Karpas-422 (cell line): ENCODE measurements around the gene CLEC14A. TPM values are rescaled to one million over a fixed set of nuclear protein-coding genes. Genes with fewer than 3 reads are reported as not detected.

Experiments used
- DNase-seq: peaks from one replicate; pipeline ENCODE4 v3.0.0-alpha.2; 2015
- H2AFZ ChIP-seq: fragments of 200-600 bp; sonication (generic); 2 replicates; pipeline ENCODE4 v1.6.1; 2014; ENCODE audit warnings: antibody characterized with exemption, low read length, mixed read lengths
- H3K27ac ChIP-seq: fragments of 200-600 bp; sonication (generic); 2 replicates; pipeline ENCODE4 v1.5.1; 2014; ENCODE audit warnings: mild to moderate bottlenecking, low read length, moderate library complexity
- H3K27me3 ChIP-seq: fragments of 200-600 bp; sonication (generic); 2 replicates; pipeline ENCODE4 v1.6.1; 2014; ENCODE audit warnings: low read length, mixed read lengths
- H3K36me3 ChIP-seq: fragments of 200-600 bp; sonication (generic); 2 replicates; pipeline ENCODE4 v1.6.1; 2014; ENCODE audit warnings: low read length, mixed read lengths; ENCODE audit not compliant: insufficient read depth
- H3K4me1 ChIP-seq: fragments of 200-600 bp; sonication (generic); 2 replicates; pipeline ENCODE4 v1.6.1; 2014; ENCODE audit warnings: mild to moderate bottlenecking, low read length, mixed read lengths
- H3K4me2 ChIP-seq: fragments of 200-600 bp; sonication (generic); 2 replicates; pipeline ENCODE4 v1.6.1; 2014; ENCODE audit warnings: low read length, low read depth, mild to moderate bottlenecking; ENCODE audit not compliant: poor library complexity, severe bottlenecking
- H3K4me3 ChIP-seq: fragments of 200-600 bp; sonication (generic); 2 replicates; pipeline ENCODE4 v1.5.1; 2014; ENCODE audit warnings: mild to moderate bottlenecking, antibody characterized with exemption, low read length, mixed read lengths
- H3K79me2 ChIP-seq: fragments of 200-600 bp; sonication (generic); 2 replicates; pipeline ENCODE4 v1.6.1; 2014; ENCODE audit warnings: mild to moderate bottlenecking, low read length, mixed read lengths
- H3K9ac ChIP-seq: fragments of 200-600 bp; sonication (generic); 2 replicates; pipeline ENCODE4 v1.6.0; 2014; ENCODE audit warnings: low read length
- H3K9me2 ChIP-seq: fragments of 200-600 bp; sonication (generic), shearing (Covaris generic); replicated peaks from 2 replicates; pipeline ENCODE4 v1.6.0; 2014; ENCODE audit warnings: mild to moderate bottlenecking, low read length, moderate library complexity; ENCODE audit not compliant: insufficient read depth
- H3K9me3 ChIP-seq: fragments of 300-700, 200-600 bp; sonication (generic); 2 replicates; pipeline ENCODE4 v1.6.1; 2014; ENCODE audit warnings: low read length, mixed read lengths
- H4K20me1 ChIP-seq: fragments of 200-600 bp; sonication (generic); 2 replicates; pipeline ENCODE4 v1.6.1; 2014; ENCODE audit warnings: mild to moderate bottlenecking, antibody characterized with exemption, low read length, low read depth; ENCODE audit not compliant: insufficient read depth
- total RNA-seq: library from RNA; depleted of rRNA; stranded (reverse); fragments of >200 nt; shearing (Covaris generic); gene quantifications from 2 replicates; pipeline ENCODE4 v1.2.3, GENCODE V29; 2014; ENCODE audit warnings: low replicate concordance; rRNA removed

The CLEC14A gene, protein sequence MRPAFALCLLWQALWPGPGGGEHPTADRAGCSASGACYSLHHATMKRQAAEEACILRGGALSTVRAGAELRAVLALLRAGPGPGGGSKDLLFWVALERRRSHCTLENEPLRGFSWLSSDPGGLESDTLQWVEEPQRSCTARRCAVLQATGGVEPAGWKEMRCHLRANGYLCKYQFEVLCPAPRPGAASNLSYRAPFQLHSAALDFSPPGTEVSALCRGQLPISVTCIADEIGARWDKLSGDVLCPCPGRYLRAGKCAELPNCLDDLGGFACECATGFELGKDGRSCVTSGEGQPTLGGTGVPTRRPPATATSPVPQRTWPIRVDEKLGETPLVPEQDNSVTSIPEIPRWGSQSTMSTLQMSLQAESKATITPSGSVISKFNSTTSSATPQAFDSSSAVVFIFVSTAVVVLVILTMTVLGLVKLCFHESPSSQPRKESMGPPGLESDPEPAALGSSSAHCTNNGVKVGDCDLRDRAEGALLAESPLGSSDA
- total RNA-seq: not detected in 2 replicates

DNA sequence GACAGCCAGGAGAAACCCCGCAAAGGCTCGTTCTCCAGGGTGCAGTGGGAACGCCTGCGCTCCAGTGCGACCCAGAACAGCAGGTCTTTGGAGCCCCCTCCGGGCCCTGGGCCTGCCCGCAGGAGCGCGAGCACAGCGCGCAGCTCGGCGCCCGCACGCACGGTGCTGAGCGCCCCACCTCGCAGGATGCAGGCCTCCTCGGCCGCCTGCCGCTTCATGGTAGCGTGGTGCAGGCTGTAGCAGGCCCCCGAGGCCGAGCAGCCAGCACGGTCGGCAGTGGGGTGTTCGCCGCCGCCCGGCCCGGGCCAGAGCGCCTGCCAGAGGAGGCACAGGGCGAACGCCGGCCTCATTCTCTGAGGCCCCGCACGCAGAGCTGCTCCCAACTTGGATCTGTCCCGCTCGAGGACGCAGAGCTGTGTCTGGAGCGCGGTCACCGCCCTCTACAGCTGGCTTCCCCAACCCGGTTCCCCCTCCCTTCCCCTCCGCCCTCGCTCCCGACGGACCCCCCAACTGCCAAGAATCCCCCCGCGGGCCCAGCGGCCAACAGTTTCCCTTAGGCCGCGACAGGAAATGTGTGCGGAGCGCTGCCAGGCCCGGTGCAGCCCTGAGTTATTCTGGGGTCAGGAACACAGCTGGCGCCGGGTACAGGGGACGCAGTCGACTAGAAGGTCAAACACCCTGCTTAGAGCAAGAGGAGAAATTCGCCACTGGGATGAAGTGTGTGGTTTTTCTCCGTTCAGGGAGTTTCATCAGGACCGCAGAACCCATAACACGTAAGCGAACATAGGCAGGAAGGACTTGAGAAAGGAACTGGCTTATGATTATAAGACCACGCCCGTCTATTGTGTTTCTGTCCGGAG is at the start of gene CLEC14A:
Gene CLEC14A (minus strand): TSS at position 421 of the 860 bp plus-strand sequence. CDS start 71 bp downstream, at position 350.
- H3K79me2 ChIP-seq: no peaks in the 10 kb centered on the region
- no peaks in the 10 kb centered on the region for H3K9me3 ChIP-seq
- no peak within 1 kb of the TSS for H3K4me3 ChIP-seq
- H3K4me1 ChIP-seq: no peaks in the 10 kb centered on the region
- H3K27me3 ChIP-seq: 0 out of 2 replicates have a peak, but pooled peaks cover 3% of the 10 kb centered on the region
- H3K36me3 ChIP-seq: no peaks in the 10 kb centered on the region; the same call in 1 of the 2 replicates
- H3K9ac ChIP-seq: no peak within 1 kb of the TSS
- no peak within 1 kb of the TSS for H2AFZ ChIP-seq
- H3K27ac ChIP-seq: no peak within 1 kb of the TSS
- no peaks in the 10 kb centered on the region for H4K20me1 ChIP-seq
- no peaks in the 10 kb centered on the region for H3K9me2 ChIP-seq
- no peak for DNase-seq
- H3K4me2 ChIP-seq: no peak within 1 kb of the TSS

- no peak overlapping the region for H2AFZ ChIP-seq
- no peaks in the 10 kb centered on the region for H3K9me3 ChIP-seq
- H3K9ac ChIP-seq: no peak overlapping the region
- DNase-seq: no peak
- no peaks in the 10 kb centered on the region for H3K36me3 ChIP-seq
- no peaks in the 10 kb centered on the region for H3K9me2 ChIP-seq
- no peak overlapping the region for H3K4me3 ChIP-seq
- H3K27me3 ChIP-seq: no peaks in the 10 kb centered on the region
- no peak overlapping the region for H3K4me2 ChIP-seq
- H3K79me2 ChIP-seq: no peaks in the 10 kb centered on the region
- no peaks in the 10 kb centered on the region for H4K20me1 ChIP-seq
- H3K27ac ChIP-seq: no peak overlapping the region
- H3K4me1 ChIP-seq: peaks cover 1% of the 10 kb centered on the region
Measured at GRCh38 chr14:38302966-38303365, 47.1 kb upstream of the CLEC14A start.

- no peak for DNase-seq
- peaks cover 6% of the 10 kb centered on the region for H3K4me1 ChIP-seq
- H3K9me3 ChIP-seq: no peaks in the 10 kb centered on the region
- no peaks in the 10 kb centered on the region for H3K79me2 ChIP-seq
- no peaks in the 10 kb centered on the region for H3K9me2 ChIP-seq
- H3K27ac ChIP-seq: no peak overlapping the region
- no peaks in the 10 kb centered on the region for H3K27me3 ChIP-seq
- H3K4me2 ChIP-seq: no peak overlapping the region
- no peaks in the 10 kb centered on the region for H3K36me3 ChIP-seq
- H3K9ac ChIP-seq: no peak overlapping the region
- no peaks in the 10 kb centered on the region for H4K20me1 ChIP-seq
- no peak overlapping the region for H3K4me3 ChIP-seq
- H2AFZ ChIP-seq: no peak overlapping the region
Measured at GRCh38 chr14:38302034-38302433, 46.1 kb upstream of the CLEC14A start.

DNA sequence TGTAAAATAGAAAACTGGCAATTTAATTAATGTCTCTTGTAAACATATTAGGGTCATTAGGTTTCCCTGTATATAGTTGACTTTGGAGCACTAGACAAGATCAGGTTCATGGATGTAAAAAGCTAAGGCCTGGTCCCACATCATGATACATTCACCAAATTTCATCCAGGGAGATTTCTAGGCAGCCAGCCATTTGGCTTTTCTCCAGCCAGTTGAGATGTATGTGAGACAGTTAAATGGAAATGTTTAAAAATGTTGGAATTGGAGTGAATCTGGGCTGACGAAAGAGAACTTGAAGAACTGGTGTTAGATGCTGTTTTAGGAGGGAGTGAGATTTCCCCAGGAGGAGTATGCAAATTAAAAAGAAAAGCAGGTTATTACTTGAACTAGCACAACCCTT is 41.8 kb upstream of the CLEC14A start:
- Histone ChIP-seq H3K9ac (no peak overlapping the region), H3K4me3 (no peak overlapping the region), H3K27ac (no peak overlapping the region), H3K9me2 (no peaks in the 10 kb centered on the region), H3K9me3 (no peaks in the 10 kb centered on the region), H3K4me2 (no peak overlapping the region), H3K27me3 (no peaks in the 10 kb centered on the region), H3K4me1 (peaks cover 6% of the 10 kb centered on the region), H3K79me2 (no peaks in the 10 kb centered on the region), H2AFZ (no peak overlapping the region), H3K36me3 (no peaks in the 10 kb centered on the region), H4K20me1 (no peaks in the 10 kb centered on the region)
- no peak for DNase-seq

DNA sequence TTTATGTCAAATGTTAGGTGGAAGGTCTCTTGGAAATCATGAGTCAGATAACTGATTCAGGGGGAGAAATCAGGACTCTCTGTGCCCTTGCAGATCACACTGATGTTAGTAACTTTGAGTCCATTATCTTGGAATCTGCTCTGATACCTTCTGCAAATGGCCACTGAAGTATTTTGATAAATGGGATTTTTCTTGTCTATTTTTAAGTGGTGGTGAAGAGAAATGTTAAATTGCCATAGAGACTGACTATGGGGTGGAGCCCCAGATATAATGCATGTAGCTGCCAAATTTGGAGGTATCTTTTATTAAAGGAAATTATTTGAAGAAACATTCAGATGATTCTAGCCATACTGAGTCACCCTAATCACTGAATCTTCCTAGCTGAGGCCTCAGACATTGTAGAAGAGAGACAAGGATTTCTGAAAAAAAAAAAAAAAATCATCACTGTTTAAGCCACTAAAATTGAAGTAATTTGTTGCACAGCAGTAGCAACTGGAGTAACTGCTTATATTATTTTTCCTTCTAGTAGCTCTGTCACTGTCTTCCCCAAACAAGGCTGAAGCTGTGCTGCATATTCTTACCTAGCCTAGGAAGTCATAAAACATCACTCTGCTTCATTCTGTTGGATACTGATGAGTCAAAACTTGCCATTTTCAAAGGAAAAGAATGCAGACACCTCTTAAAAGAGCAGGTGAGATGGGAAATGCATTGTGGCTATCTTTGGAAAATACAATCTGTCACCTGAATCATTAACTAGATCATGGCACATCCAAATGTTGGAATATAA is 36.0 kb upstream of the CLEC14A start:
- no peaks in the 10 kb centered on the region for H3K79me2 ChIP-seq
- H3K4me2 ChIP-seq: no peak overlapping the region
- no peak for DNase-seq

DNA sequence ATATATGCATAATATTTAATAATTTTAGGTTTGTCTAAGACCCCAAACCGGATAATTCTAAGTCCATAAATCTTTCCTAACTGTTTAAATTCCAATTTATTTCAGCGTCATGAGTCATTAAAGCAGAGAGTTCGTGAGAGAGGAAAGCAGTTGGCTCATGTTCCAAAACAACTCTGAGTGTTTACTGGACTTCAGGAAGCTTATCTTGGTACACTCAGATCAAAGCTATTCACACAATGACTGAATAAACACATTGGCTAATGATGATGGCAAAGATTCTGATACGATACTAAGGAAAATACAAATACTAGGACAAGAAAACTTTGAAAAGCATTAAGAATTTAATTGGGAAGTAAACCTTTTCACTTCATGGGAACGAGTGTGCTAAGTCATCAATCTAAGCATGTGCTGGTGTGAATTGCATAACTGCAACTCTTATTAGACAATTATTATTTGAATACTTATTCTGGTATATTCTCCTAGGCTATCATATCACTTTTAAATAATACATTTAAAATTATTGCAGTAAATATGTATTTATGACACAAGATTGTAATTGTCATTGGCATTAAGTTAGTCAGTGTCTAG is 34.8 kb upstream of the CLEC14A start:
- Histone ChIP-seq H3K27ac (no peak overlapping the region), H2AFZ (0 out of 2 replicates have a peak overlapping the region, but pooled peaks have one; percentile 26), H3K79me2 (no peaks in the 10 kb centered on the region), H3K4me2 (no peak overlapping the region), H4K20me1 (no peaks in the 10 kb centered on the region), H3K4me3 (no peak overlapping the region), H3K27me3 (no peaks in the 10 kb centered on the region; the same call in 1 of the 2 replicates), H3K4me1 (no peaks in the 10 kb centered on the region), H3K9me3 (no peaks in the 10 kb centered on the region), H3K9ac (no peak overlapping the region), H3K36me3 (no peaks in the 10 kb centered on the region), H3K9me2 (no peaks in the 10 kb centered on the region)
- no peak for DNase-seq

More for the DNA sequence above, 36.0 kb upstream of the CLEC14A start:
- H3K36me3 ChIP-seq: no peaks in the 10 kb centered on the region
- H3K9ac ChIP-seq: no peak overlapping the region
- no peaks in the 10 kb centered on the region for H3K4me1 ChIP-seq
- H3K4me3 ChIP-seq: no peak overlapping the region
- no peak overlapping the region for H2AFZ ChIP-seq
- no peaks in the 10 kb centered on the region for H4K20me1 ChIP-seq
- H3K9me2 ChIP-seq: no peaks in the 10 kb centered on the region
- H3K9me3 ChIP-seq: no peaks in the 10 kb centered on the region
- no peaks in the 10 kb centered on the region; the same call in 1 of the 2 replicates for H3K27me3 ChIP-seq
- no peak overlapping the region for H3K27ac ChIP-seq

GRCh38 chr14:38286452-38286851 is 30.6 kb upstream of the CLEC14A start:
- H2AFZ ChIP-seq: no peak overlapping the region
- no peak for DNase-seq
- no peak overlapping the region for H3K27ac ChIP-seq
- no peaks in the 10 kb centered on the region for H3K9me3 ChIP-seq
- H3K36me3 ChIP-seq: no peaks in the 10 kb centered on the region
- H3K79me2 ChIP-seq: no peaks in the 10 kb centered on the region
- no peak overlapping the region for H3K4me3 ChIP-seq
- H3K9ac ChIP-seq: no peak overlapping the region
- H4K20me1 ChIP-seq: no peaks in the 10 kb centered on the region
- H3K4me2 ChIP-seq: no peak overlapping the region
- H3K9me2 ChIP-seq: no peaks in the 10 kb centered on the region
- H3K4me1 ChIP-seq: no peaks in the 10 kb centered on the region
- H3K27me3 ChIP-seq: no peaks in the 10 kb centered on the region
